Right lobe of liver (tissue), 4 donors: ENCODE measurements around the gene MSL1.

Experiments
- POLR2A ChIP-seq: fragments of 450-650 bp; IDR thresholded peaks from one replicate; pipeline ENCODE4 v1.6.1; 2017; ENCODE audit warnings: antibody characterized with exemption, mild to moderate bottlenecking
- TF ChIP-seq, protein P1 (sequence below), 4 donors: fragments of 200-600 bp in 3 of 4; fragments of 450-650 bp in 1 of 4; IDR thresholded peaks; one replicate each; pipeline versions ENCODE4 v1.5.1 to v1.8.0; 2016 to 2022; ENCODE audit warnings: antibody characterized with exemption in 4 of 4, mild to moderate bottlenecking in 2 of 4
- donor health status: DM: no; HTN: no; CAD: no.
- donor health status: DM: no; HTN: no; CAD: no.
- donor health status: DM: no; HTN: yes; CAD: no.

DNA sequence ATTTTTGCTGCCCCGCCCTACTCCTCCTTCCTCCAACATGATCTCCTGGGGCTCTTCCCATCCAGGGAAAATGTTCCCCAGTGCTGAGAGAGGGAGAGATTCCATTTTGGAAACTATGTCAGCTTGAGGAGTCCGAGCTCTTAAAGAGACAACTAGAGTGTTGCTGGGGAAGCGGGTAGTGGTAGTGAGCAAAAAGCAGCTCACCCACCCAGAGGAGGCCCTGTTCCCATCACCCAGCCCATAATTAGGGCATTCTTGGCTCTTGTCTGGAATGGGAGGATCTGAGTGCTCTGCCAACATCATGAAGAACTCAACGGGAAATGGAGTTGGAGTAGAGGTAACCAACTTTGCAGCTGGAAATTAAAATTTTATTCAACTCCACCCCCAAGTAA, 9.1 kb upstream of the MSL1 start:
- TF ChIP-seq, protein P1, sequence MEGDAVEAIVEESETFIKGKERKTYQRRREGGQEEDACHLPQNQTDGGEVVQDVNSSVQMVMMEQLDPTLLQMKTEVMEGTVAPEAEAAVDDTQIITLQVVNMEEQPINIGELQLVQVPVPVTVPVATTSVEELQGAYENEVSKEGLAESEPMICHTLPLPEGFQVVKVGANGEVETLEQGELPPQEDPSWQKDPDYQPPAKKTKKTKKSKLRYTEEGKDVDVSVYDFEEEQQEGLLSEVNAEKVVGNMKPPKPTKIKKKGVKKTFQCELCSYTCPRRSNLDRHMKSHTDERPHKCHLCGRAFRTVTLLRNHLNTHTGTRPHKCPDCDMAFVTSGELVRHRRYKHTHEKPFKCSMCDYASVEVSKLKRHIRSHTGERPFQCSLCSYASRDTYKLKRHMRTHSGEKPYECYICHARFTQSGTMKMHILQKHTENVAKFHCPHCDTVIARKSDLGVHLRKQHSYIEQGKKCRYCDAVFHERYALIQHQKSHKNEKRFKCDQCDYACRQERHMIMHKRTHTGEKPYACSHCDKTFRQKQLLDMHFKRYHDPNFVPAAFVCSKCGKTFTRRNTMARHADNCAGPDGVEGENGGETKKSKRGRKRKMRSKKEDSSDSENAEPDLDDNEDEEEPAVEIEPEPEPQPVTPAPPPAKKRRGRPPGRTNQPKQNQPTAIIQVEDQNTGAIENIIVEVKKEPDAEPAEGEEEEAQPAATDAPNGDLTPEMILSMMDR (IDR thresholded peaks at IDR 0.05) = no peak
- no peak for TF ChIP-seq POLR2A
